H7 (cell line): ENCODE measurements around the gene RAB14. TPM values are rescaled to one million over a fixed set of nuclear protein-coding genes. Genes with fewer than 3 reads are reported as not detected.
"Not testable (repeated sequence)": the region's sequence is repeated elsewhere in the genome, so short reads cannot be mapped to it uniquely, and the experiment has no call there.

Experiments used
- DNase-seq: peaks from one replicate; pipeline ENCODE4 v3.0.0; 2012
- H3K27me3 ChIP-seq: 2 replicates; pipeline ENCODE4 v1.6.0; 2011; ENCODE audit warnings: mild to moderate bottlenecking, low read length; ENCODE audit not compliant: control insufficient read depth, insufficient read depth
- H3K36me3 ChIP-seq: replicated peaks from 2 replicates; pipeline ENCODE4 v1.5.1; 2011; ENCODE audit warnings: low read length; ENCODE audit not compliant: control insufficient read depth, insufficient read depth
- H3K4me3 ChIP-seq: 2 replicates; pipeline ENCODE4 v1.5.1; 2011; ENCODE audit warnings: low read depth, mild to moderate bottlenecking, control low read depth, low read length, moderate library complexity; ENCODE audit not compliant: insufficient read depth
- total RNA-seq: library from RNA; depleted of rRNA; stranded (reverse); fragments of >200 nt; shearing (Covaris generic); gene quantifications from 2 replicates; pipeline ENCODE4 v1.2.3, GENCODE V29; 2014; rRNA removed

The RAB14 gene
- total RNA-seq, 1 experiment from 2014 or later = 19.5 TPM

DNA sequence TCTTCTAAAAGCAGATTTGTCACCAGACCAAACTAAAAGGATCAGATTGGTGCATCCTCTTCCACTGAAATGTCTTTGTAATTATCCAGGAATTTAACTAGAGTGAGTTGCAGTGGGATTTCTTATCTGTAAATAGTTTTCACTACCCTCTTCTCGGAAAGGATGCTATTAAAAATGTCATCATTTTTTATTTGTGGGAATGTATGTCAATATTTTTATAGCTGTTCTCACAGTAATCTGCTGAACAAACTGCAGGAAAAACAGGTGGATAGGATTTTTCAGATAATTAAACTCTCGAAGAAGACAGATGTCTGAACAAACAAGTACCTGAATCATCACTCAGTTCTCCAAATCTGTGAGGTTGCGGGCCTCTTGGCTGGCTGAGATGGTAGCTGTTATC lies 62.7 kb downstream of the RAB14 start:
- Histone ChIP-seq H3K36me3 (no peaks in the 10 kb centered on the region; the same call in 1 of the 2 replicates), H3K4me3 (no peak overlapping the region), H3K27me3 (no peaks in the 10 kb centered on the region)
- no peak for DNase-seq

DNA sequence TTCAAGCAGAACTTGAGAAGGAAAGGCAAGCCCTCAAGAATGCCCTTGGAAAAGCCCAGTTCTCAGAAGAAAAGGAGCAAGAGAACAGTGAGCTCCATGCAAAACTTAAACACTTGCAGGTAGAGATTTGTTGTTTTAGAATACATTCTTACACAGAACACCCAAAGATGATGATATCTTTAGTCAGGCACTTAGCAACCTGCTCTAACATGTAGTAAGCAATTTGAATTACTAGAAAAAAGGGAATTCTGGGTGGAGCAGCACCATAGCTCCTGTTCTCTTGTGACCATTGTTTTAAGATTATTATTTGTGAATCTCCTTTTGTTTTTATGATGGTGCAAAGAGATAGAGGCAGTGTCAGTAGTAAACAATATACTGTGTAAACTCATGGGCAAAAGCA lies 63.1 kb downstream of the RAB14 start:
- no peak for DNase-seq
- H3K36me3 ChIP-seq = no peaks in the 10 kb centered on the region
- H3K4me3 ChIP-seq = no peak overlapping the region
- H3K27me3 ChIP-seq = no peaks in the 10 kb centered on the region

DNA sequence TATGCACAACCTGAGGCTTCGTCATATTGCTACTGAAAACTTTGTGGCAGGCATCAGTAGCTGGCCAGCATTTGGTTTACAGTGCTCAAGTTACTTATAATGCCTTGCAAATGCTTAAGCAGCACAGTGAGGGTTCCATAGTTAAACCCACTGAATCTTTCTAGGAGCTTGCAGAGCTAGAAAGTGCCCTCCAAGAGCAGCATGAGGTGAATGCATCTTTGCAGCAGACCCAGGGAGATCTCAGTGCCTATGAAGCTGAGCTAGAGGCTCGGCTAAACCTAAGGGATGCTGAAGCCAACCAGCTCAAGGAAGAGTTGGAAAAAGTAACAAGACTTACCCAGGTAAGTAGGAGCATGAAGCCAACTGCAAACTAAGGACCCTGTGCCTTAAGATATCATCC lies 66.0 kb downstream of the RAB14 start:
- Histone ChIP-seq H3K4me3 (no peak overlapping the region), H3K36me3 (no peaks in the 10 kb centered on the region)
- DNase-seq = peak; percentile 10

DNA sequence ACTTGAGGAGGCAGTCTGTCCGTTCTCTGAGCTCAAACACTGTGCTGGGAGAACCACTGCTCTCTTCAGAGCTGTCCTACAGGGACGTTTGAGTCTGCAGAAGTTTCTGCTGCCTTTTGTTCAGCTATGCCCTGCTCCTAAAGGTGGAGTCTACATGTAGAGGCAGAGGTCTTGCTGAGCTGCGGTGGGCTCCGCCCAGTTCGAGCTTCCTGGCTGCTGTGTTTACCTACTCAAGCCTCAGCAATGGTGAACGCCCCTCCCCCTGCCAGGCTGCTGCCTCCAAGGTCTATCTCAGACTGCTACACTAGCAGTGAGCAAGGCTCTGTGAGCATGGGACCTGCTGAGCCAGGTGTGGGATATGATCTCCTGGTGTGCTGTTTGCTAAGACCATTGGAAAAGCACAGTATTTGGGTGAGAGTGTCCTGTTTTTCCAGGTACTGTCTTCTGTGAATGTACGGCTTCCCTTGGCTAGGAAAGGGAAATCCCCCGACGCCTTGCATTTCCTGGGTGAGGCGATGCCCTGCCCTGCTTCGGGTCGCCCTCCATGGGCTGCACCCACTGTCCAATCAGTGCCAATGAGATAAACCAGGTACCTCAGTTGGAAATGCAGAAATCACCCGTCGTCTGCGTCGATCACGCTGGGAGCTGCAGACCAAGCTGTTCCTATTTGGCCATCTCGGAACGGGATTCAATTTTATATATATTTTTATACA lies 68.4 kb downstream of the RAB14 start:
- DNase-seq = no peak
- Histone ChIP-seq H3K36me3 (no peaks in the 10 kb centered on the region), H3K4me3 (no peak overlapping the region), H3K27me3 (no peaks in the 10 kb centered on the region)

More for the DNA sequence above, 66.0 kb downstream of the RAB14 start:
- no peaks in the 10 kb centered on the region for H3K27me3 ChIP-seq

DNA sequence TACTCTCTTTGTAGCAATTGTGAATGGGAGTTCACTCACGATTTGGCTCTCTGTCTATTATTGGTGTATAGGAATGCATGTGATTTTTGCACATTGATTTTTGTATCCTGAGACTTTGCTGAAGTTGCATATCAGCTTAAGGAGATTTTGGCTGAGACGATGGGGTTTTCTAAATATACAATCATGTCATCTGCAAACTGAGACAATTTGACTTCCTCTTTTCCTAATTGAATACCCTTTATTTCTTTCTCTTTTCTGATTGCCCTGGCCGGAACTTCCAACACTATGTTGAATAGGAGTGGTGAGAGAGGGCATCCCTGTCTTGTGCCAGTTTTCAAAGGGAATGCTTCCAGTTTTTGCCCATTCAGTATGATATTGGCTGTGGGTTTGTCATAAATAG lies 72.3 kb downstream of the RAB14 start:
- DNase-seq, H3K4me3 ChIP-seq, H3K36me3 ChIP-seq, H3K27me3 ChIP-seq: not testable (repeated sequence)

Other genes with a start within 250 kb of the RAB14 start
- gene C5, start 151.6 kb downstream of the RAB14 start, total RNA-seq = 0.59 and 1.0 TPM in 2 replicates
- 9.3 and 16.3 TPM in 2 replicates for gene CNTRL, start 126.9 kb downstream of the RAB14 start, total RNA-seq
- gene GSN, start 66.3 kb upstream of the RAB14 start, total RNA-seq = 73.0 and 78.5 TPM in 2 replicates
- 51.8 and 53.2 TPM in 2 replicates for gene STOM, start 168.4 kb upstream of the RAB14 start, total RNA-seq